ENCODE measurements around the gene YEATS4.
"Not testable (repeated sequence)": the region's sequence is repeated elsewhere in the genome, so short reads cannot be mapped to it uniquely, and the experiment has no call there.

Gene YEATS4
- 22.2 to 24.6 reads per million in 2 donors for total RNA-seq

GRCh38 chr12:69359531-69360347, at the start of gene YEATS4:
Gene YEATS4, plus strand, starts transcription at chr12:69359743. Its CDS starts 230 bp downstream, at chr12:69359973.
- peak; percentile 79 for DNase-seq

- no peak for DNase-seq
Observed at GRCh38 chr12:69313209-69313608, 46.3 kb upstream of the YEATS4 start.

GRCh38 chr12:69316784-69317183, 42.8 kb upstream of the YEATS4 start:
- DNase-seq = not testable (repeated sequence)

GRCh38 chr12:69317233-69317632, 42.3 kb upstream of the YEATS4 start:
- DNase-seq = not testable (repeated sequence)

- no peak for DNase-seq
Observed at GRCh38 chr12:69318225-69318624, 41.3 kb upstream of the YEATS4 start.

- DNase-seq = no peak
Observed at GRCh38 chr12:69321351-69321750, 38.2 kb upstream of the YEATS4 start.

- no peak for DNase-seq
Observed at GRCh38 chr12:69324797-69325466, 34.6 kb upstream of the YEATS4 start.

- no peak for DNase-seq
Observed at GRCh38 chr12:69328426-69328825, 31.1 kb upstream of the YEATS4 start.

GRCh38 chr12:69329669-69330428, 29.7 kb upstream of the YEATS4 start:
- no peak for DNase-seq

GRCh38 chr12:69330475-69331473, 28.8 kb upstream of the YEATS4 start:
- no peak for DNase-seq

GRCh38 chr12:69331519-69331908, 28.0 kb upstream of the YEATS4 start:
- DNase-seq = no peak

GRCh38 chr12:69331909-69332684, 27.4 kb upstream of the YEATS4 start:
- DNase-seq = no peak

- DNase-seq = no peak
Observed at GRCh38 chr12:69332815-69333358, 26.7 kb upstream of the YEATS4 start.

GRCh38 chr12:69334158-69334557, 25.4 kb upstream of the YEATS4 start:
- no peak for DNase-seq

- no peak for DNase-seq
Observed at GRCh38 chr12:69337311-69338090, 22.0 kb upstream of the YEATS4 start.

GRCh38 chr12:69338120-69338859, 21.3 kb upstream of the YEATS4 start:
- DNase-seq = no peak

GRCh38 chr12:69338936-69339335, 20.6 kb upstream of the YEATS4 start:
- DNase-seq = no peak

- no peak for DNase-seq
Observed at GRCh38 chr12:69339999-69340398, 19.5 kb upstream of the YEATS4 start.

- no peak for DNase-seq
Observed at GRCh38 chr12:69341328-69341727, 18.2 kb upstream of the YEATS4 start.
